Panc1 (cell line): ENCODE measurements around the gene ADAMTS9.

Source experiments
- CTCF ChIP-seq: fragments of 450-650 bp; IDR thresholded peaks from 2 replicates; pipeline ENCODE4 v1.5.1; 2017; ENCODE audit warnings: mild to moderate bottlenecking
- POLR2AphosphoS5 ChIP-seq: IDR thresholded peaks from 2 replicates; pipeline ENCODE4 v1.6.1; 2012; ENCODE audit warnings: mild to moderate bottlenecking, low read depth, low read length, moderate library complexity
- SIN3A ChIP-seq: IDR thresholded peaks from 2 replicates; pipeline ENCODE4 v1.6.1; 2012; ENCODE audit warnings: low read depth, mild to moderate bottlenecking, low read length, moderate library complexity, borderline replicate concordance; ENCODE audit not compliant: insufficient read depth

- no peak for TF ChIP-seq POLR2AphosphoS5
- TF ChIP-seq CTCF, result no peak
- no peak for TF ChIP-seq SIN3A
Observed at GRCh38 chr3:64658001-64658400, 29.8 kb downstream of the ADAMTS9 start.
